GM18505 (cell line): ENCODE data around the gene CSF2RB.

ENCODE experiments used
- ATAC-seq: cut with Tn5 transposase; IDR thresholded peaks from one replicate; pipeline ENCODE4 v1.9.1; 2021; ENCODE audit not compliant: unreplicated experiment
- POLR2A ChIP-seq: IDR thresholded peaks from 4 replicates; pipeline ENCODE4 v1.6.1; 2011; ENCODE audit warnings: borderline replicate concordance; ENCODE audit not compliant: insufficient read depth, insufficient read length; ENCODE audit errors: extremely low read depth

CSF2RB gene

DNA sequence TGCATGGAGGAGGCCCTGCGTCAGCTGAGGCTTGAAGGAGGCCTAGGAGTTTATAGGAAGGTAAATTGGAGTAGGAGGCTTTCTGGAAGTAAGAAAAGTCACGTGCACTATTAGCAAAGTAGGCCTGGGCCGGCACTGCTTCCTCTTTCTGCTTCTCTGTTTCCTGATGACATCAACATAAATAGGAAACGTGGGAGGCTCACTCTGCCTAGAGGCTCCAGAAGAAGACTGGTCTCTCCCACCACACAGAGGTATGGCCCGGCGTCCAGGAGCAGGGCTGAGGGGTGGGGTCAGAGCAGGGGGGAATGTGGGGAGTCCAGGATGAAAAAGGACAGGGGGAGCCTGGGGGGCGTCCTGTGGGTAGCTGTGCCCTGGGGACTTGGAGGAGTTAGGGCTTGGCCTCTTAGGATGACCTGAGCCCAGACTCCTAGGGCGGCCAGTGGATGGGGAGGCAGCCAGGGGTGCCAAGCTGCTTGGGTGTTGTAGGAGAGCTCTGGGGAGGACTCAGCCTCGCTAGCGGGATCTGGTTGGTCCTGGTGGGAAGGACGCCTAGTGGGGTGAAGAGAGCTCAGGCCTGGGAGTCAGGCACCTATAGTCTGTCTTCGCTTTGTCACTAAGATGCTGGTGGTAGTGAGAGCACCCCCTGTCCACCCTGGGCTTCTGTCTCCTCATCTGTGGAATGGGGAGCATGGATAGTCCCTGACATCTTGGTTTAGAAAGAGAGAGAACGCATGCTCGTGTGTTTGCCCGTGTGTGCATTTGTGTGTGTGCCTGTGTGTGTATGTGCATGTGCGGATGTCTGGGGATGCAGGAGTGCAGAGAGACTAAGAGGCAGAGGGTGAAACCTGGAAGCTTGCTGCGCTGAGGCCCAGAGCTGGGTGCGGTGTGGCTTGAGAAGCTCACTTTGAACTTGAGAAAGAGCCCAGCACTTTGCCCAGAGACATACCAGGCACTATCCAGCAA is at the start of gene CSF2RB:
Gene CSF2RB, plus strand, starts transcription at position 202 of the 963 bp plus-strand sequence. CDS start 8,580 bp downstream, outside the sequence.
- TF ChIP-seq POLR2A, result no peak
- no peak for ATAC-seq

- no peak for ATAC-seq
- no peak for TF ChIP-seq POLR2A
These were observed 49.4 kb upstream of the CSF2RB start for GRCh38 chr22:36863979-36864378.

GRCh38 chr22:36864454-36865215 is 48.8 kb upstream of the CSF2RB start:
- TF ChIP-seq POLR2A, result no peak
- ATAC-seq, result no peak

DNA sequence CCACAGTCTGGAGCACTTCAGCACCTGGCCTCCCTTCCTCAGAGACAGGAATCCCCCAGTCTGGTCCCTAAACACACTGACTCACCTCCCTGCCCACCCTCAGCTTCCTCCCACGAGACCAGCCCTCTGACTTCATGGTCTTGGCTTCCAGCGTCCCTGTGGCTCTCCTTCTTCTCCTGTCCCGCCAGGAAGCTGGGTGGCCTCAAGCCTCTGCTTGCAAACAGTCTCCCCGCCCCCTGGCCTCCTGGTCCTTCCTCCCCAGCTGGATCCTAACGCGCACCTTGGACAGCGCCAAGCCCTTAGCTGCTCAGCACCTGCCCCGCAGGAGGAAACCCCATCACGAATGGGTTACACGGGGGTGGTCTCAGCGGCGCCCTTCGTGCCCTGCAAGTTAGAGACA is 48.1 kb upstream of the CSF2RB start:
- ATAC-seq, result no peak
- no peak for TF ChIP-seq POLR2A

DNA sequence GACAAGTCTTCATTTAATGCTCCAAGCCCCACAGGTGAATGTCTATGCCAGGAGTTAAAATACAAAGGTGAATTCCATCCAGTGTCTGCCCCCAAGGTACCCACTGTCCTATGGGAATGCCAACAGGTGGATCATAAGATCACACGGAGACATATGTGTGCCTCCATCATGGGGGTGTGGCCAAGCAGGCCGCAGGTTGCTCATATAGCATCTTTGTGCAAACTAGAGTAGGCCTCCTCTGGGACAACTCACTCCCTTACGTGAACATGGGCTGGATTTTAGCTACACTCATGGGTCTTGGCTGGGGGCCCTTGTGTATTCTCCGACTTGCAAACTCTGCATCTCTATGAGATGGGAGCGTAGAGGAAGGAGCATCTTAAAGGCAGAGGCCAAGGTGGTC is 45.7 kb upstream of the CSF2RB start:
- no peak for ATAC-seq
- no peak for TF ChIP-seq POLR2A

- no peak for ATAC-seq
- no peak for TF ChIP-seq POLR2A
These were observed 44.8 kb upstream of the CSF2RB start for GRCh38 chr22:36868546-36869181.

DNA sequence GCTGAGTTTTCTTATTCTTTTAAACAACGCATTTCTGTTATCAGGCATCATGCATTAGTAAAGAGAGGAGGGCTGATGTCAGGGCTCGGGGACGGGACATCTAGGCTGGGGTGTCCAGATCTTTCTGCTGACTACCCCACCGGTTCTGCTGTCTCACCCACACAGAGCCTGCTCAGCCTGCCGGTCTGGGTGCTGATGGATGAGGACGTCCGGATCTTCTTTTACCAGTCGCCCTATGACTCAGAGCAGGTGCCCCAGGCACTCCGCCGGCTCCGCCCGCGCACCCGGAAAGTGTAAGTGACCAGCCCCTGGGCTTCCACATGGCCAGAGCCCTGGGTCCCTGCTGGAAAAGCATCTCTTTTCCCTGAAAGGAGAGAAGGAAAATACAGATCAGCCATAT is 43.2 kb upstream of the CSF2RB start:
- TF ChIP-seq POLR2A, result no peak
- ATAC-seq, result no peak

DNA sequence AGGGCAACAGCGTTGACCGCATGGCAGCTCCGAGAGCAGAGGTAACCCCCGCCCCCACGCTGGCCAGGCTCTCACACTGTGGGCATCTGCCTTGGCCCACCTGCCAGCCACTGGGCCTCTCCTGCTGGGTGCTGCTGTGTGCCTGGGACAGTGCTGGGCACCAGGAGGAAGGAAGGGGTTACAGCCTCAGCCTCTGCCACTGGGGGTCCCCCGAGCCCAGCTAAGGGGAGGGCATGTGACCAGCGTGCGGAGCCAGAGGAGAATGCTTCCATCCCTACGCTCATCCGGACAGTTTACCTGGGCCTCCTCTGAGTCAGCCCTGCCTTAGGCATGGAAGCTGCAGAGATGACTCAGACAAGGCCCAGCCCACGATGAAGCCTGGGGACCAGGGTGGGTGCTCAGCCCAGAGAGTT is 41.8 kb upstream of the CSF2RB start:
- no peak for TF ChIP-seq POLR2A
- no peak for ATAC-seq

DNA sequence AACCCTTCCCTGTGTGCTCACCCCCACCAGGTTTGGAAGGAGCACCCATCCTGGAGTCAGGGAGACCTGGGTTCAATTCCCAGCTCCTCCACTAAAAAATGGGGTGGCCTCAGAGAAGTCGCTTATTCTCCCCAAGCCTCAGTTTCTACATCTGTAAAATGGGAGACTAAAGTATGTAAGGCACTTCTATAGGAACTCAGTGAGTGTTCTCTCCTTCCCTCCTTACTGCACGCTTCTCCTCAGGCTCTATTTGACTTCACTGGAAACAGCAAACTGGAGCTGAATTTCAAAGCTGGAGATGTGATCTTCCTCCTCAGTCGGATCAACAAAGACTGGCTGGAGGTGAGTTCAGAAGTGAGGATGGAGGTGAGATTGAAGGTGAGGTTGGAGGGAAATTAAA is 41.3 kb upstream of the CSF2RB start:
- TF ChIP-seq POLR2A, result no peak
- ATAC-seq, result no peak

DNA sequence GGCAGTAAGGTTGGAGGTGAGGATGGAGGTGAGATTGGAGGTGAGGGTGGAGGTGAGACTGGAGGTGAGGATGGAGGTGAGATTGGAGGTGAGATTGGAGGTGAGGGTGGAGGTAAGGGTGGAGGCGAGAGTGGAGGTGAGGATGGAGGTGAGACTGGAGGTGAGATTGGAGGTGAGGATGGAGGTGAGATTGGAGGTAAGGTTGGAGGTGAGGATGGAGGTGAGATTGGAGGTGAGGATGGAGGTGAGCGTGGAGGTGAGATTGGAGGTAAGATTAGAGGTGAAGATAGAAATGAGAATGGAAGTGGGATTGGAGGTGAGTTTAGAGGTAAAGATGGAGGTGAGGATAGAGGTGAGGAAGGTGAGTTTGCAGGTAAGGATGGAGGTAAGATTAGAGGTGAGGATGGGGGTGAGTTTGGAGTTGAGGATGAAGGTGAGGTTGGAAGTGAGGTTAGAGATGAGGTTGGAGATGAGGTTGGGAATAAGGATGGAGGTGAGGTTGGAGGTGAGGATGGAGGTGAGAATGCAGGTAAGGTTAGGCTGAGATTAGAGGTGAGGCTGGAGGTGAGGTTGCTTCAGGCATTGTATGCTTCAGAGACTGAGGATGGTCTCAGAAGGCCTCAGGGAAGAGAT is 40.4 kb upstream of the CSF2RB start:
- ATAC-seq, result no peak
- no peak for TF ChIP-seq POLR2A

GRCh38 chr22:36873614-36874308 is 39.7 kb upstream of the CSF2RB start:
- ATAC-seq, result peak; percentile 71
- no peak for TF ChIP-seq POLR2A

GRCh38 chr22:36874309-36874696 is 39.1 kb upstream of the CSF2RB start:
- no peak for ATAC-seq
- TF ChIP-seq POLR2A, result no peak
